Spleen (tissue), 13 donors: ENCODE results near the gene RSBN1L. TPM values are rescaled to one million over a fixed set of nuclear protein-coding genes. Genes with fewer than 3 reads are reported as not detected.

ENCODE experiments used
- DNase-seq: peaks from one replicate; pipeline ENCODE4 v3.0.0-alpha.2; 2020
- H3K27ac ChIP-seq, 8 donors: fragments of 200-600 bp; sonication (generic) in 7 of 8; 1 replicate in 4 of 8; 2 replicates in 4 of 8; pipeline versions ENCODE4 v1.5.0 to v1.8.0; 2016 to 2021; ENCODE audit warnings: inconsistent platforms in 4 of 8, mild to moderate bottlenecking in 4 of 8, moderate library complexity in 1 of 8
- H3K27me3 ChIP-seq, 7 donors: fragments of 200-600 bp; sonication (generic) in 6 of 7; replicated peaks in 1 of 7; 1 replicate in 4 of 7; 2 replicates in 3 of 7; pipeline versions ENCODE4 v1.5.0 to v1.8.0; 2016 to 2021; ENCODE audit warnings: inconsistent platforms in 3 of 7, mild to moderate bottlenecking in 1 of 7
- H3K36me3 ChIP-seq, 6 donors: fragments of 200-600 bp; sonication (generic) in 5 of 6; 1 replicate in 4 of 6; 2 replicates in 2 of 6; pipeline versions ENCODE4 v1.5.0 to v1.8.0; 2016 to 2021; ENCODE audit warnings: inconsistent platforms in 2 of 6
- H3K4me1 ChIP-seq, 6 donors: fragments of 200-600 bp; sonication (generic) in 5 of 6; 1 replicate in 3 of 6; 2 replicates in 3 of 6; pipeline versions ENCODE4 v1.5.0 to v1.8.0; 2016 to 2021; ENCODE audit warnings: inconsistent platforms in 3 of 6
- H3K4me3 ChIP-seq, 8 donors: fragments of 200-600 bp; sonication (generic) in 7 of 8; 1 replicate in 4 of 8; 2 replicates in 4 of 8; pipeline versions ENCODE4 v1.5.0 to v1.8.0; 2016 to 2021; ENCODE audit warnings: inconsistent platforms in 4 of 8, mild to moderate bottlenecking in 4 of 8, moderate library complexity in 2 of 8
- H3K9me3 ChIP-seq, 8 donors: fragments of 200-600 bp; sonication (generic) in 7 of 8; 1 replicate in 4 of 8; 2 replicates in 4 of 8; pipeline versions ENCODE4 v1.5.0 to v1.8.0; 2016 to 2021; ENCODE audit warnings: inconsistent platforms in 4 of 8
- POLR2A ChIP-seq, 3 donors: fragments of 450-650 bp; IDR thresholded peaks; one replicate each; pipeline ENCODE4 v1.5.1; 2017; ENCODE audit warnings: antibody characterized with exemption in 3 of 3, mild to moderate bottlenecking in 1 of 3
- POLR2AphosphoS5 ChIP-seq, 3 donors: sonication (generic); formaldehyde crosslinking; IDR thresholded peaks; one replicate each; pipeline ENCODE4 v1.5.1; 2017; ENCODE audit warnings: antibody characterized with exemption in 3 of 3
- WGBS, 5 donors: extraction: QIAGEN DNeasy Blood & Tissue Kit in 3 of 5; methylation state at CpG; one replicate each; pipeline versions ENCODE4 v1.1.5 to v1.1.7; 2013 to 2018; 5-methylcytosine and 5-hydroxymethylcytosine counted together
- intact Hi-C: fragments of 100-400 bp; cut with DNase I; formaldehyde crosslinking; loops from one replicate; pipeline ENCODE4 v1.15.0; 2023; ENCODE audit warnings: low total_unique reads
- long read RNA-seq, 2 donors: transcript quantifications; one replicate each; lab custom pipeline, GENCODE V29; 2026
- polyA plus RNA-seq, 3 donors: library from polyadenylated mRNA; stranded (reverse); fragments of 200-250 nt; gene quantifications; one replicate each; pipeline ENCODE4 v1.2.1, GENCODE V29; 2013
- total RNA-seq, 7 donors: library from RNA; depleted of rRNA in 3 of 7; stranded (reverse); fragments of >200 nt in 3 of 7; fragmentation: NEBNext Ultra II Directional in 4 of 7; extraction: Animal tissue kit (Norgen Biotek cat#: 25700) in 4 of 7; gene quantifications; one replicate each; pipeline versions ENCODE4 v1.1.0 to v1.2.1, GENCODE V29; 2016 to 2021
- TF ChIP-seq, protein P1 (sequence below), 11 experiments: fragments of 200-600 bp in 7 of 11; fragments of 450-650 bp in 4 of 11; sonication (generic) in 4 of 11; IDR thresholded peaks in 8 of 11; conservative IDR thresholded peaks in 3 of 11; 1 replicate in 7 of 11; 2 replicates in 4 of 11; pipeline versions ENCODE4 v1.4.0 to v1.8.0; 2016 to 2021; ENCODE audit warnings: antibody characterized with exemption in 11 of 11, inconsistent platforms in 4 of 11, mild to moderate bottlenecking in 1 of 11
- donor health status: healthy with polysubstance abuse.
- donor health status: DM: no; HTN: no; CAD: no; lungs with moderate emphysema.
- donor health status: DM: no; HTN: no; CAD: no.
- donor health status: Bipolar disorder and iron deficiency.
- donor health status: healthy.
- donor health status: DM: no; HTN: no; CAD: no.
- donor health status: DM: yes; HTN: yes; CAD: no.

Gene RSBN1L
- total RNA-seq (10 to 100 TPM; 25.5 to 32.5 (median 29.0) TPM), polyA plus RNA-seq (10 to 100 TPM in 1 of 3 donors, 1 to 10 TPM in 2; 9.4 to 12.3 (median 9.6) TPM)
- long read RNA-seq, donor 1, full-length matches to known transcripts: 1 of 8 reads
- long read RNA-seq, donor 1, partial matches to known transcripts: 7 of 8 reads
- long read RNA-seq, donor 1, other reads (novel, unspliced or antisense): 0 of 8 reads
- long read RNA-seq, donor 2, full-length matches to known transcripts: 2 of 2 reads
- long read RNA-seq, donor 2, partial matches to known transcripts: 0 of 2 reads
- long read RNA-seq, donor 2, other reads (novel, unspliced or antisense): 0 of 2 reads

DNA sequence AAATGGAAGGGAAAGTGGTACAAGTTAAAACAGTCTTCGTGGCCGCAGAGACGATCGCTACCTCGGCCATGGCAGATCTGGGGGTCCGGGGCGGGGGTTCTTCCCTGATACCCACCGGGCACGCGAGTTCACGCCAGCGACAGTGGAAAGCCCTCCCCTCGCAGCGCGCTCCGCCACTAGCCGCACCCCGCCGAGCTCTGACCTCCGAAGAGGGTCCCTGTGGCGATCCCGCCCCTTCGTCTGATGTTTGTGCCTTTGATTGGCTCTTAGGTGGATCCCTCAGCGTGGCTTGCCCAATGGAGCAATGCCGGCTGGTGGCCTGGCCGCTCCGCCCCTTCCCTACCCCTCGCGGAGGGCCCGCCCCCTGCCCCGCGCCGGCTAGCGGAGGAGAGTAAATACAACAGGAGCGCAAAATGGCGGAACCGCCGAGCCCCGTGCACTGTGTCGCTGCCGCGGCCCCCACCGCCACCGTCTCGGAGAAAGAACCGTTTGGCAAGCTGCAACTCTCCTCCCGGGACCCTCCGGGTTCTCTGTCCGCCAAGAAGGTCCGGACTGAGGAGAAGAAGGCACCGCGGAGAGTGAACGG lies at the start of gene RSBN1L:
TSS of gene RSBN1L (plus strand) at position 403 of the 586 bp plus-strand sequence. CDS start at position 414, 11 bp downstream.
- intact Hi-C loops: loop anchor here (10.0 kb wide), 1 partner anchor 59 kb away; no protein-coding TSS in a partner anchor
- TF ChIP-seq, protein P1, sequence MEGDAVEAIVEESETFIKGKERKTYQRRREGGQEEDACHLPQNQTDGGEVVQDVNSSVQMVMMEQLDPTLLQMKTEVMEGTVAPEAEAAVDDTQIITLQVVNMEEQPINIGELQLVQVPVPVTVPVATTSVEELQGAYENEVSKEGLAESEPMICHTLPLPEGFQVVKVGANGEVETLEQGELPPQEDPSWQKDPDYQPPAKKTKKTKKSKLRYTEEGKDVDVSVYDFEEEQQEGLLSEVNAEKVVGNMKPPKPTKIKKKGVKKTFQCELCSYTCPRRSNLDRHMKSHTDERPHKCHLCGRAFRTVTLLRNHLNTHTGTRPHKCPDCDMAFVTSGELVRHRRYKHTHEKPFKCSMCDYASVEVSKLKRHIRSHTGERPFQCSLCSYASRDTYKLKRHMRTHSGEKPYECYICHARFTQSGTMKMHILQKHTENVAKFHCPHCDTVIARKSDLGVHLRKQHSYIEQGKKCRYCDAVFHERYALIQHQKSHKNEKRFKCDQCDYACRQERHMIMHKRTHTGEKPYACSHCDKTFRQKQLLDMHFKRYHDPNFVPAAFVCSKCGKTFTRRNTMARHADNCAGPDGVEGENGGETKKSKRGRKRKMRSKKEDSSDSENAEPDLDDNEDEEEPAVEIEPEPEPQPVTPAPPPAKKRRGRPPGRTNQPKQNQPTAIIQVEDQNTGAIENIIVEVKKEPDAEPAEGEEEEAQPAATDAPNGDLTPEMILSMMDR (IDR thresholded peaks at IDR 0.05 in 8 of 11, conservative IDR thresholded peaks at IDR 0.05 in 3 of 11): peak; percentile 33 to 82 (median 61)
- TF ChIP-seq POLR2AphosphoS5 (IDR thresholded peaks at IDR 0.05) (peak; percentile 93 to 96 (median 96)), POLR2A (IDR thresholded peaks at IDR 0.05) (peak in 2 of 3 donors; percentile 46 to 70)
- 0 to 1% (median 1%) methylated on average over 34 to 53 of the region's 53 CpGs for WGBS, 5 donors

DNA sequence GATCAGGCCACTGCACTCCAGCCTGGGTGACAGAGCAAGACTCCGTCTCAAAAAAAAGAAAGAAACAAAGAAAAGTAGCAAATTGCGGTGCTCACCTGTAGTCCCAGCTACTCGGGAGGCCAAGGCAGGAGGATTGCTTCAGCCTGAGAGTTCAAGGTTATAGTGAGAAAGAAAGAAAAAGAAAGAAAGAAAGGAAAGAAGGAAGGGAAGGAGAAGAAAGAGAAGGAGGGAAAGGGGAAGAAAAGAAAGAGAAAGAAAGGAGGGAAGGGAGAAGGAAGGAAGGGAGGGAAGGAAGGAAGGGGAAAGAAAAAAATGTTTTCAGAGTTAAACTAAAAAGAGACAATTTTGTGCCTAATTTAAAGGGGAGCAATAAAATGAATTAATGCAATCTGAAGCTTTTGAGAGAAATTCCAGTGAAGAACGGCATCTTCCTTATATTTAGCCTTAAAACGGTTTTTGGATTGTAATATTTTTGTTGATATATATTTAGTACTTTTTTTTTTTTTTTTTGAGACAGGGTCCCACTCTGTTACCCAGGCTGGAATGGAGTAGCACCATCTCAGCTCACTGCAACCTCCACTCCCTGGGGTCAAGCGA lies 47.4 kb upstream of the RSBN1L start:
- intact Hi-C loops: no loop called here
- Histone ChIP-seq H3K27ac (peak overlapping the region in 1 of 8 donors; percentile 26), H3K36me3 (peaks cover 2 to 69% (median 34%) of the 10 kb centered on the region in 6 donors), H3K27me3 (no peaks in the 10 kb centered on the region), H3K4me1 (peaks cover 0 to 17% (median 3%) of the 10 kb centered on the region in 6 donors), H3K9me3 (no peaks in the 10 kb centered on the region), H3K4me3 (no peak overlapping the region)
- DNase-seq: no peak
- TF ChIP-seq POLR2A (IDR thresholded peaks at IDR 0.05): no peak
- no peak for TF ChIP-seq POLR2AphosphoS5 (IDR thresholded peaks at IDR 0.05)
- TF ChIP-seq, protein P1 (IDR thresholded peaks at IDR 0.05 in 8 of 11, conservative IDR thresholded peaks at IDR 0.05 in 3 of 11): no peak
- WGBS, 5 donors: 90 to 97% (median 94%) methylated on average over 6 of the region's 6 CpGs

More for the DNA sequence above, at the start of gene RSBN1L:
- Histone ChIP-seq H3K36me3 (peaks cover 0 to 6% (median 0%) of the 10 kb centered on the region in 6 donors), H3K27ac (peak within 1 kb of the TSS; percentile 79 to 99 (median 96)), H3K9me3 (no peaks in the 10 kb centered on the region), H3K4me1 (peaks cover 26 to 76% (median 58%) of the 10 kb centered on the region in 6 donors), H3K4me3 (peak within 1 kb of the TSS; percentile 78 to 100 (median 97)), H3K27me3 (no peaks in the 10 kb centered on the region)
- DNase-seq: peak; percentile 99

DNA sequence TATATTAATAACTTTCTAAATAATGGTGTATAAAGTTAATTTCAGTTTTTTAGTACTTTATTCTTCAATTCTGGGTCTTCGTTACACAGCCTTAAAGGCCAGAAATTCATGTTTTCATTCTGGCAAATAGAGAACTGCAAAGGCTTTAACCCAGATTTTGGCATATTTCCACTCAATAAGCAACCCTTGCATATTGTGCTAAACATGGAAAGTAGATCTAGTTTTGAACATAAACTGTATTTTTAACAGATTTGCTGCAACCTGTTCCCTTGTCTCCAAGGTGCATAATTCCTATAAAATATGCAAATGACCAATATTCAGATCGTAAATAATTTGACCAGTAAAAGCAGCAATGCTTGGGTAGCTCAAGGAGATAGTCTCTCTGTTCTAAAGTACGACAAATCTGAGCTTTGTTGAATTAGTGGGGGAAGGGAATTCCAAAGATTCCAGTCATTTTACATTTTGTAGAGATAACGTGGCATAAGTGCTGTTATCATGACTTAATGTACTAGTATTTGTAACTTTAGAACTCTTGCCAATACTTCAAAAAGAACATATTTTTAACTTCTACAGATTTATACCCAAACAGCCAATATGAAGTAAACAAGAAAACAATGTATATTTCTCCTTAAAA lies 46.4 kb upstream of the RSBN1L start:
- WGBS, 5 donors: 79 to 85% (median 83%) methylated on average over 4 of the region's 4 CpGs
- DNase-seq: no peak
- peaks cover 0 to 17% (median 3%) of the 10 kb centered on the region in 6 donors for H3K4me1 ChIP-seq
- TF ChIP-seq POLR2AphosphoS5 (IDR thresholded peaks at IDR 0.05): no peak
- TF ChIP-seq, protein P1 (IDR thresholded peaks at IDR 0.05 in 8 of 11, conservative IDR thresholded peaks at IDR 0.05 in 3 of 11): no peak
- no peak for TF ChIP-seq POLR2A (IDR thresholded peaks at IDR 0.05)
- intact Hi-C loops: loop anchor here (5.0 kb wide), 1 partner anchor 107 kb away; no protein-coding TSS in a partner anchor
- peak overlapping the region in 1 of 8 donors; percentile 16 for H3K27ac ChIP-seq
- no peaks in the 10 kb centered on the region for H3K9me3 ChIP-seq
- peaks cover 2 to 69% (median 24%) of the 10 kb centered on the region in 6 donors for H3K36me3 ChIP-seq
- H3K27me3 ChIP-seq: no peaks in the 10 kb centered on the region
- H3K4me3 ChIP-seq: no peak overlapping the region
